A673 (cell line): ENCODE data around the gene NFYA. TPM values are rescaled to one million over a fixed set of nuclear protein-coding genes. Genes with fewer than 3 reads are reported as not detected.

Experiments
- BruUV-seq: library from RNA; stranded (reverse); fragments of 400-500 nt; replicated peaks from 2 replicates; lab custom pipeline; 2021; lab: Mats Ljungman, UMichigan
- CTCF ChIA-PET: fragments of 300-600 bp; sonication (Branson Sonifier 250); formaldehyde crosslinking; loops from one replicate; lab custom pipeline; 2022; ENCODE audit warnings: antibody characterized with exemption; lab: Charles Lee
- POLR2A ChIA-PET: fragments of 300-600 bp; sonication (Branson Sonifier 250); formaldehyde crosslinking; loops from one replicate; lab custom pipeline; 2022; ENCODE audit warnings: antibody characterized with exemption; ENCODE audit not compliant: low non-redundant PET; lab: Charles Lee
- DNase-seq: peaks from one replicate; pipeline ENCODE4 v3.0.0-alpha.2; 2015; ENCODE audit warnings: low spot score
- H3K27ac ChIP-seq: fragments of 200-600 bp; sonication (generic); 2 replicates; pipeline ENCODE4 v1.5.1; 2016; ENCODE audit warnings: mixed run types, low read depth, mild to moderate bottlenecking, mixed read lengths, antibody characterized with exemption, low read length; ENCODE audit not compliant: poor library complexity, severe bottlenecking
- H3K27me3 ChIP-seq: fragments of 200-600 bp; sonication (generic); replicated peaks from 2 replicates; pipeline ENCODE4 v1.6.1; 2017; ENCODE audit warnings: mixed run types, low read depth, mild to moderate bottlenecking, mixed read lengths, antibody characterized with exemption, low read length; ENCODE audit not compliant: insufficient read depth, poor library complexity
- H3K36me3 ChIP-seq: fragments of 200-600 bp; sonication (generic); 2 replicates; pipeline ENCODE4 v1.6.1; 2016; ENCODE audit warnings: mixed run types, mild to moderate bottlenecking, mixed read lengths, antibody characterized with exemption, low read length; ENCODE audit not compliant: insufficient read depth, poor library complexity, severe bottlenecking
- H3K4me1 ChIP-seq: fragments of 200-600 bp; sonication (generic); 2 replicates; pipeline ENCODE4 v1.6.1; 2017; ENCODE audit warnings: mixed run types, mild to moderate bottlenecking, mixed read lengths, antibody characterized with exemption, low read length; ENCODE audit not compliant: insufficient read depth, poor library complexity, severe bottlenecking
- H3K4me3 ChIP-seq: fragments of 200-600 bp; sonication (generic); 2 replicates; pipeline ENCODE4 v1.5.1; 2016; ENCODE audit warnings: low read depth, mixed run types, mild to moderate bottlenecking, mixed read lengths, low read length; ENCODE audit not compliant: poor library complexity, severe bottlenecking
- H3K9me3 ChIP-seq: fragments of 200-600 bp; sonication (generic); 2 replicates; pipeline ENCODE4 v1.6.1; 2016; ENCODE audit warnings: mixed run types, low read depth, mild to moderate bottlenecking, mixed read lengths, antibody characterized with exemption, low read length; ENCODE audit not compliant: poor library complexity, severe bottlenecking
- CTCF ChIP-seq: fragments of 300-800, 200-600 bp; sonication (generic); conservative IDR thresholded peaks from 2 replicates; pipeline ENCODE4 v1.5.1; 2017; ENCODE audit warnings: low read depth, mild to moderate bottlenecking, antibody characterized with exemption, low read length, moderate library complexity, mixed read lengths
- EZH2 ChIP-seq: fragments of 200-600 bp; sonication (generic); IDR thresholded peaks from 2 replicates; pipeline ENCODE4 v1.6.1; 2017; ENCODE audit warnings: borderline replicate concordance, low read depth, mild to moderate bottlenecking, mixed read lengths, antibody characterized with exemption, low read length; ENCODE audit not compliant: poor library complexity, severe bottlenecking
- intact Hi-C: fragments of 100-400 bp; cut with micrococcal nuclease; formaldehyde crosslinking; loops from one replicate; pipeline ENCODE4 v1.10.0; 2022; ENCODE audit not compliant: unreplicated experiment
- total RNA-seq: library from RNA; stranded (reverse); gene quantifications from 2 replicates; pipeline ENCODE4 v1.2.3, GENCODE V29; 2021

The NFYA gene
- total RNA-seq, 1 experiment from 2014 or later, result 45.4 TPM

GRCh38 chr6:41032830-41033229 is 39.9 kb upstream of the NFYA start:
- H3K27me3 ChIP-seq, result no peaks in the 10 kb centered on the region
- H3K4me3 ChIP-seq, result no peak overlapping the region
- no peaks in the 10 kb centered on the region for H3K9me3 ChIP-seq
- intact Hi-C loops, result no loop called here
- no peak for TF ChIP-seq CTCF
- no peak for TF ChIP-seq EZH2
- no peaks in the 10 kb centered on the region for H3K4me1 ChIP-seq
- no peak overlapping the region for H3K27ac ChIP-seq
- BruUV-seq, result no TSS peak
- H3K36me3 ChIP-seq, result no peaks in the 10 kb centered on the region
- ChIA-PET POLR2A (no interaction called here), CTCF (no interaction called here)
- no peak for DNase-seq

GRCh38 chr6:41033776-41034175 is 39.0 kb upstream of the NFYA start:
- H3K4me3 ChIP-seq, result no peak overlapping the region
- BruUV-seq, result no TSS peak
- CTCF ChIA-PET, result no interaction called here
- no peaks in the 10 kb centered on the region for H3K36me3 ChIP-seq
- H3K27ac ChIP-seq, result no peak overlapping the region
- no peak for DNase-seq
- no peaks in the 10 kb centered on the region for H3K27me3 ChIP-seq
- H3K4me1 ChIP-seq, result no peaks in the 10 kb centered on the region
- POLR2A ChIA-PET, result no interaction called here
- TF ChIP-seq EZH2, result no peak
- intact Hi-C loops, result no loop called here
- H3K9me3 ChIP-seq, result no peaks in the 10 kb centered on the region

GRCh38 chr6:41036186-41036585 is 36.6 kb upstream of the NFYA start:
- H3K27me3 ChIP-seq, result no peaks in the 10 kb centered on the region
- POLR2A ChIA-PET, result no interaction called here
- no peaks in the 10 kb centered on the region for H3K36me3 ChIP-seq
- no TSS peak for BruUV-seq
- TF ChIP-seq EZH2, result no peak
- no peak for TF ChIP-seq CTCF
- no peaks in the 10 kb centered on the region for H3K4me1 ChIP-seq
- H3K27ac ChIP-seq, result no peak overlapping the region
- CTCF ChIA-PET, result no interaction called here
- H3K4me3 ChIP-seq, result no peak overlapping the region
- intact Hi-C loops, result loop anchor here (5.0 kb wide), 1 partner anchor 1054 kb away; no protein-coding TSS in a partner anchor
- no peak for DNase-seq
- H3K9me3 ChIP-seq, result no peaks in the 10 kb centered on the region

- BruUV-seq, result no TSS peak
- no peak overlapping the region for H3K4me3 ChIP-seq
- H3K9me3 ChIP-seq, result no peaks in the 10 kb centered on the region
- no peak overlapping the region for H3K27ac ChIP-seq
- no peak for DNase-seq
- TF ChIP-seq CTCF (no peak), EZH2 (no peak)
- H3K27me3 ChIP-seq, result no peaks in the 10 kb centered on the region
- ChIA-PET CTCF (interaction anchor here (0.6 kb wide), 1 partner anchor 1060 kb away, joined by 3 read pairs; no protein-coding TSS in a partner anchor), POLR2A (no interaction called here)
- no peaks in the 10 kb centered on the region for H3K36me3 ChIP-seq
- no peaks in the 10 kb centered on the region for H3K4me1 ChIP-seq
- intact Hi-C loops, result loop anchor here (5.0 kb wide), 1 partner anchor 1054 kb away; no protein-coding TSS in a partner anchor
Observed at GRCh38 chr6:41036601-41037000, 36.2 kb upstream of the NFYA start.
